DND-41 (cell line): ENCODE measurements around the gene N4BP2.

Experiments
- EZH2 ChIP-seq: IDR thresholded peaks from 3 replicates; pipeline ENCODE4 v1.6.1; 2012; ENCODE audit warnings: borderline replicate concordance, low read depth, mild to moderate bottlenecking, moderate library complexity, low read length, inconsistent platforms; ENCODE audit not compliant: severe bottlenecking
- TF ChIP-seq, protein P1 (sequence below): IDR thresholded peaks from 2 replicates; pipeline ENCODE4 v1.5.1; 2012; ENCODE audit warnings: borderline replicate concordance, low read length, moderate library complexity, mild to moderate bottlenecking; ENCODE audit not compliant: poor library complexity, severe bottlenecking; ENCODE audit errors: extremely low read depth

DNA sequence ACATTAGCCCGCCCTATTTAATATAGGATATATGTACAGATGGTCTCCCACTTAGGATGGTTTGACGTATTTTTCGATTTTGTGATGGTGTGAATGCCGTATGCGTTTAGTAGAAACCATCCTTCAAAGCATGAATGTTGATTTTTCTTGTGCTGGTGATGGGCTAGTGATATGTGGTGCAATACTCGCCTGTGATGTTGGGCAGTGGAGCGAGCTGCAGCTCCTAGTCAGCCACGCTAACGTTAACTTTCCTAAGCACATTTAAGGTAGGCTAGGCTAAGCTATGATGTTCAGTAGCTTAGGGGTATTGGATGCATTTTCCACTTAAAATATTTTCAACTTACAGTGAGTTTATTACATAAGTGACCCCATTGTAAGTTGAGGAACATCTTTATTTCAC, 103.6 kb downstream of the N4BP2 start:
- TF ChIP-seq, protein P1, sequence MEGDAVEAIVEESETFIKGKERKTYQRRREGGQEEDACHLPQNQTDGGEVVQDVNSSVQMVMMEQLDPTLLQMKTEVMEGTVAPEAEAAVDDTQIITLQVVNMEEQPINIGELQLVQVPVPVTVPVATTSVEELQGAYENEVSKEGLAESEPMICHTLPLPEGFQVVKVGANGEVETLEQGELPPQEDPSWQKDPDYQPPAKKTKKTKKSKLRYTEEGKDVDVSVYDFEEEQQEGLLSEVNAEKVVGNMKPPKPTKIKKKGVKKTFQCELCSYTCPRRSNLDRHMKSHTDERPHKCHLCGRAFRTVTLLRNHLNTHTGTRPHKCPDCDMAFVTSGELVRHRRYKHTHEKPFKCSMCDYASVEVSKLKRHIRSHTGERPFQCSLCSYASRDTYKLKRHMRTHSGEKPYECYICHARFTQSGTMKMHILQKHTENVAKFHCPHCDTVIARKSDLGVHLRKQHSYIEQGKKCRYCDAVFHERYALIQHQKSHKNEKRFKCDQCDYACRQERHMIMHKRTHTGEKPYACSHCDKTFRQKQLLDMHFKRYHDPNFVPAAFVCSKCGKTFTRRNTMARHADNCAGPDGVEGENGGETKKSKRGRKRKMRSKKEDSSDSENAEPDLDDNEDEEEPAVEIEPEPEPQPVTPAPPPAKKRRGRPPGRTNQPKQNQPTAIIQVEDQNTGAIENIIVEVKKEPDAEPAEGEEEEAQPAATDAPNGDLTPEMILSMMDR = no peak
- no peak for TF ChIP-seq EZH2
